Motor neuron (in vitro differentiated cells): ENCODE measurements around the gene MACIR. TPM values are rescaled to one million over a fixed set of nuclear protein-coding genes. Genes with fewer than 3 reads are reported as not detected.
A peak's percentile ranks its signal among the peaks of the same experiment; 100 is the strongest.
"Not testable (repeated sequence)": the region's sequence is repeated elsewhere in the genome, so short reads cannot be mapped to it uniquely, and the experiment has no call there.

Source experiments
- ATAC-seq, 8 experiments: fragments of 200-7000 bp; cut with Tn5 transposase; replicated peaks in 6 of 8; 2 replicates each; pipeline ENCODE4 v1.8.0; 2021; ENCODE audit warnings: mild to moderate bottlenecking in 8 of 8, moderate library complexity in 8 of 8
- H3K27ac ChIP-seq, 2 donors: fragments of 250-450 bp; sonication (Bioruptor Pico); 2 replicates each; pipeline ENCODE4 v1.9.0; 2021; ENCODE audit warnings: antibody characterized with exemption in 2 of 2, mild to moderate bottlenecking in 2 of 2, moderate library complexity in 1 of 2
- H3K4me1 ChIP-seq, 2 donors: fragments of 250-450 bp; sonication (Bioruptor Pico); replicated peaks in 1 of 2; 2 replicates each; pipeline ENCODE4 v1.6.1; 2021; ENCODE audit warnings: antibody characterized with exemption in 2 of 2, mild to moderate bottlenecking in 2 of 2, moderate library complexity in 1 of 2
- H3K4me3 ChIP-seq, 5 donors: fragments of 250-450 bp; sonication (Bioruptor Pico); 2 replicates each; pipeline ENCODE4 v1.9.0; 2021; ENCODE audit warnings: antibody characterized with exemption in 5 of 5, mild to moderate bottlenecking in 5 of 5, moderate library complexity in 4 of 5
- WGBS, 10 experiments: fragments of 450-650 bp; shearing (Covaris generic); methylation state at CpG; one replicate each; pipeline ENCODE4 v1.0.0; 2022; 5-methylcytosine and 5-hydroxymethylcytosine counted together
- in situ Hi-C, 9 experiments: fragments of 400-800 bp; cut with MboI; loops; one replicate each; pipeline ENCODE4 v1.15.0; 2021; ENCODE audit warnings: low sequenced_read_pairs in 9 of 9, low pct_unique_long_range_greater_than_20kb in 2 of 9; ENCODE audit not compliant: unreplicated experiment in 9 of 9
- total RNA-seq, 8 experiments: library from RNA; unstranded; fragments of 300-600 nt; gene quantifications; 2 replicates each; pipeline versions ENCODE4 v1.2.3 to v1.2.4, GENCODE V29; 2022

Gene MACIR, protein sequence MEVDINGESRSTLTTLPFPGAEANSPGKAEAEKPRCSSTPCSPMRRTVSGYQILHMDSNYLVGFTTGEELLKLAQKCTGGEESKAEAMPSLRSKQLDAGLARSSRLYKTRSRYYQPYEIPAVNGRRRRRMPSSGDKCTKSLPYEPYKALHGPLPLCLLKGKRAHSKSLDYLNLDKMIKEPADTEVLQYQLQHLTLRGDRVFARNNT
- total RNA-seq: 10 to 100 TPM; 13.0 to 51.5 (median 17.0) TPM

DNA sequence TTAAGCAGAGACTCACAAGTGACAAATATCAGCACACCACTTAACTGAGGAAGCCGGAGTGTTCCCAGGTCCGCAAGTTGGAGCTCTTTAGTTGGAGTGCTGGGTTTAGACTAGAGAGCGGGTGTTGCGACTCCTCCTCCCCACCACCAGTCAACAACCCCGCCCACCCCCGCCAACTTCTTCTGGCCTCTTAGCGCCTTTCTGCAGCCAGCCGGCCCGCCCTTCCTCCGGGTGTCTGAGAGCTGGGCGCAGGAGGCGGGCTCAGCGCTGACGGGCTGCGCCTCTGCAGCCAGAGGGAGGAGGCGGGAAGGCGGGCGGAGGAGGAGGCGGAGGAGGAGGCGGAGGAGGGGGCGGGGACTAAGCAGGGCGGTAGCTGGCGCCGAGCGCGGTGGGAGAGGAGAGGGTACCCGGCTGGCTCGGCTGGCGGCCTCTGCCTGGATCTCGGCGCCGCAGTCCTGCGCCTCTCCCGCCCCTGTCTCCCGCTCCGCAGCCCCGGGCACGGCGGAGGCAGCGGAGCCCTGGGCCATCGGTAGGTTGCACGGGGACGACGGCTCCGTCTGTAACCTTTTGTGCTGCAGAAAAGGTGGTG is at the start of gene MACIR:
Gene MACIR, plus strand, starts transcription at position 396 of the 589 bp plus-strand sequence. CDS start 17,157 bp downstream, outside the sequence.
- no CpG with 5 or more reads among the region's 45 CpGs for WGBS, 10 experiments
- in situ Hi-C loops: loop anchor here in 2 of 9 experiments (25.0 kb wide), 1 partner anchor 204 kb away; no protein-coding TSS in a partner anchor
- Histone ChIP-seq H3K4me3 (peak within 1 kb of the TSS; percentile 73 to 86 (median 82)), H3K27ac (peak within 1 kb of the TSS; percentile 76), H3K4me1 (peaks cover 3 to 17% of the 10 kb centered on the region in 2 donors)
- ATAC-seq: peak; percentile 86 to 91 (median 88)

DNA sequence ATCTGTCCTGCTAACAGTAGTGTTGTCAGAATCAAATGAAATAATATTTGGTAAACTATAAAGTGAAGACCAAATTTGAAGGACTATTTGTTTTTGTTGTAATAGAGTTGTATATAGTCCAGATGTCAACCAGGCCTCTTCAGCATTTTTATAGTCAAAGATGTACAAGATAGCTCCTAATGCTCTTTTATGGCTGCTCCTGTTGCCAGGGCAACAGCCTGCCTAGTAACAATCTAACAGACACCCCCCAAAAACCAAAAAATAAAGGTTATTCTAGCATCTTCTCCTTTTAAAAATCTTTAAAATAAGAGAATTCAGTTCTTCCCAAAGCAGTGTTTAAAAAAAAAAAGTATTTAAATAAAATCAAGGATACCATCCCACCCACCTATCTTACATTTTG is 49.5 kb upstream of the MACIR start:
- Histone ChIP-seq H3K4me1 (peaks cover 0 to 3% of the 10 kb centered on the region in 2 donors), H3K27ac (no peak overlapping the region), H3K4me3 (no peak overlapping the region)
- in situ Hi-C loops: no loop called here
- no peak for ATAC-seq

DNA sequence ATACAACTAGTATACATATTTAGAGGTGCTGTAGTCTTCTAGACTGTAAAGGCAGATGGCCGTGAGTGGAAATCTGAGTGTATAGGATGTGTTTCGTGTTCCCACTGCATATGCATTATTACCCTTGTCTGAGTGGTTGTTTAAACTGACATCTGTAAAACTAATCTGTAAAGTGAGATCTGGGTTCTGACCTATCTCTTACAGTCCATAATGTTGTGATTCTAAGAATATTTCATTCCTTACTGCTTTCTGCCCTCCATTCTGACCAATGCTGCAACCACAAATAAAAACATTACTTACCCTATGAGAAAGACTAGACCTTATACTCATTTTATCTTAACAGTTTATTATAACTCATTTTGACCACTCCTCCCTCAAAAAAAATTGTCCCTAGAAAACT is 47.6 kb upstream of the MACIR start:
- no peak for ATAC-seq
- in situ Hi-C loops: no loop called here
- H3K4me1 ChIP-seq: peaks cover 0 to 3% of the 10 kb centered on the region in 2 donors
- no peak overlapping the region for H3K4me3 ChIP-seq
- no peak overlapping the region for H3K27ac ChIP-seq
- WGBS, 10 experiments: 91 to 100% (median 96%) methylated on average over 2 of the region's 2 CpGs; no CpG with 5 or more reads in 4 of the 10 experiments

DNA sequence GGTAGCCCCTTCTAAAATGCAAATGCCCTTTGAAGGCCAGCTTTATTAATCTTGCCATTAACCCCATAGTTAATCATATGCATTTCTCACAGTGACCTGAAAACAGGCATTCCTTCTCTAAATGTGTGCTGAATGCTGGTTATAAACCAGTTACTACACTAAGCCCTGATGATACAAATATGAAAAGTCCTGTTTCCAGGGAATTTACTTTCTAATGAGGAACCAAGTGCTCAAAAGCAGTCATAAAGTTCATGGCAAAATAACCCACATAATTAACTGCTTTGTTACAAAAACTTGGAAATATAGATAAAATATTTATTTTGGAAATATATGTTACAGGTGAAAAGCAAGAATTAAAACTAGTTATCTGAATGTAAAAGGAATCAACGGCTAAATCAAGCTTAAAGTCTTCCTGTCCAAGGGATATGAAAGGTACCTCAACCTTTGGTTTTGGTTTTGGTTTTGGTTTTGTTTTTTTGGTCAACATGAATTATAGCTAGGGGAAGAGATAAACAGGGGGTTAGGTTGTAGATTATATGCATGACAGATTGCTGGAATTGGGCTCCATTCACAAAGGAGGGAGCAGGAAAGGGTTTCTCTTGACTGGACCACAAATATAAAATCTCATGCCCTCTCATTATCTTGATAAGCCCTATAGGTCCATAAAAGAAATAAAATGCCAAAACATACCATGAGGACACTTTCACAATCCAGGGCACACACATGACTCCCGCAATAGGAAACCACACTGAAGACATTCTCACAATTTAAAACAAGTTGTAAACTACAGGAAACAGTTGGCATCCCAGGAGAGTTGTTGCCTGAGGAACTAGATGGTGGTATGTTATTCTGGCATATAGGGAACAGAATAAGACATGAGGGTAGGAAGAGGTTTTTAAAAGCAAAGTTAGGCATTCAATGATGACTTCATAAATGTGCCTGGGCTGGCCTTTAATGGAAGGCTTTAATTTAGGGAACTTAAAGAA is 46.7 kb upstream of the MACIR start:
- H3K4me1 ChIP-seq: peaks cover 0 to 3% of the 10 kb centered on the region in 2 donors
- no peak overlapping the region for H3K27ac ChIP-seq
- no peak overlapping the region for H3K4me3 ChIP-seq
- no peak for ATAC-seq
- in situ Hi-C loops: no loop called here
- 83 to 100% (median 100%) methylated on average over 1 to 2 of the region's 2 CpGs; no CpG with 5 or more reads in 1 of the 10 experiments for WGBS, 10 experiments

DNA sequence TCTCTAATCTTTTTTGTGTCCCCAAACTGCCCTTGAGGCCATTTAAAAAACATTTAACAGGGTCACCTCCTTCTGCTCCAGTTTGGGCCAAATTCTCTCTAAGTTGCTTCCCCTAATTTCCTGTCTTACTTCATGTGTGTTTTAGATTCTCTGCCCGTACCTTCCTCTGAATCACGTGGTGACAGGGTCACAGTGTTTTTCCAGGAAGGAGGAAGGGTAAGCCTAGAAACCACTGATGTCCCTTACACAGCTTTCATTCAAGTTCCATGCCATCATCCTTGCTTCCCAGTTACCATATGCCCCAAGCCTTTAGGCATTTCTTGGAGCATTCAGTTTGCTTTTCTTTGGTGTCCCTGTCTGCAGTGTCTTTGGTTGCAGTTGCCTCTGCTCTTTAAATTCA is 42.4 kb upstream of the MACIR start:
- 0 to 54% (median 43%) methylated on average over 1 to 2 of the region's 2 CpGs; no CpG with 5 or more reads in 3 of the 10 experiments for WGBS, 10 experiments
- no peak for ATAC-seq

DNA sequence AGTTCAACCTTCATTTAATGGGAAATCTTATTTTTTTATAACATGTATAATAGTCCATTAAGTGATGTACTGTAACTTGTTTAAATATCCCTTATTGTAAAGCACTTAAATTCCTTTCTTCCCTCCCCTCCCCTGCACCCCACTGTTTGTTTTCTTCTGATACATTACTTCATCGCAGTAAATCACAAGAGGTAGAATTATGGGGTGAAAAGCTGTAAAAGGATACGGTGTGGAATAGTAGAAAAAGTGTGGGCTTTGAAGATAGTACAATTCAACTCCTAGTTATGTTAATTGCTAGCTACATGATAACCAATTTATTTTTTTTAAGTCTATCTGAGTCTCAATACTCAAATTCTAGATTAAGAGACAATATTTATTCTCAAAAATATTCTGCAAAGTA is 41.9 kb upstream of the MACIR start:
- no peak for ATAC-seq
- Histone ChIP-seq H3K27ac (no peak overlapping the region), H3K4me1 (no peaks in the 10 kb centered on the region), H3K4me3 (no peak overlapping the region)
- 44 to 92% (median 70%) methylated on average over 1 to 2 of the region's 2 CpGs; no CpG with 5 or more reads in 2 of the 10 experiments for WGBS, 10 experiments
- in situ Hi-C loops: no loop called here

More for the DNA sequence above, 42.4 kb upstream of the MACIR start:
- in situ Hi-C loops: no loop called here
- Histone ChIP-seq H3K27ac (no peak overlapping the region), H3K4me3 (no peak overlapping the region), H3K4me1 (no peaks in the 10 kb centered on the region)

GRCh38 chr5:103217101-103217500 is 41.5 kb upstream of the MACIR start:
- no peak overlapping the region for H3K27ac ChIP-seq
- in situ Hi-C loops: no loop called here
- no peak for ATAC-seq
- no peaks in the 10 kb centered on the region for H3K4me1 ChIP-seq
- no peak overlapping the region for H3K4me3 ChIP-seq

DNA sequence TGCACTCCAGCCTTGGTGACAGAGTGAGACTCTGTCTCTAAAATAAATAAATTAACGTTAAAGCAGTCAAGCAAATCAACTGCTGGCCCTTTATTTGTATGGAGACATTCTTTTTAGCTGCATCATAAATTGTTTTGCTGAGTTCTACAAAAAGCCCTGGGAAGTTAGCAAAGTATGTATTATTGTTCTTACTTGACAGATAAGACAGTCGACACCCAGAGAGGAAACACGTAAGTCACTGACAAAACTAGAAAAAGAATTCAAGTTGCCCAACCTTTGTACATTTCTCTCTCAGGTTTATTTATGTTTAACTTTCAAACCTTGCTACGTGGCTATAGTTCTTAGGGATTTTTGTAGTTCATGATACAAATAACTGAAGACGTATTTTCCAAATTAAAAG is 40.4 kb upstream of the MACIR start:
- in situ Hi-C loops: no loop called here
- no peaks in the 10 kb centered on the region for H3K4me1 ChIP-seq
- 82 to 96% (median 90%) methylated on average over 3 to 5 of the region's 5 CpGs for WGBS, 10 experiments
- H3K27ac ChIP-seq: no peak overlapping the region
- H3K4me3 ChIP-seq: no peak overlapping the region
- no peak for ATAC-seq

GRCh38 chr5:103219074-103219473 is 39.5 kb upstream of the MACIR start:
- ATAC-seq, H3K4me1 ChIP-seq, H3K27ac ChIP-seq, in situ Hi-C loops, H3K4me3 ChIP-seq: not testable (repeated sequence)
- WGBS, 10 experiments: 80% methylated on average over 1 of the region's 2 CpGs; no CpG with 5 or more reads in 9 of the 10 experiments

- Histone ChIP-seq H3K4me1 (no peaks in the 10 kb centered on the region), H3K4me3 (no peak overlapping the region), H3K27ac (no peak overlapping the region)
- no peak for ATAC-seq
- in situ Hi-C loops: no loop called here
- WGBS, 10 experiments: 90 to 100% (median 98%) methylated on average over 1 to 13 of the region's 28 CpGs; no CpG with 5 or more reads in 1 of the 10 experiments
These were observed 35.3 kb upstream of the MACIR start for GRCh38 chr5:103223031-103223955.

DNA sequence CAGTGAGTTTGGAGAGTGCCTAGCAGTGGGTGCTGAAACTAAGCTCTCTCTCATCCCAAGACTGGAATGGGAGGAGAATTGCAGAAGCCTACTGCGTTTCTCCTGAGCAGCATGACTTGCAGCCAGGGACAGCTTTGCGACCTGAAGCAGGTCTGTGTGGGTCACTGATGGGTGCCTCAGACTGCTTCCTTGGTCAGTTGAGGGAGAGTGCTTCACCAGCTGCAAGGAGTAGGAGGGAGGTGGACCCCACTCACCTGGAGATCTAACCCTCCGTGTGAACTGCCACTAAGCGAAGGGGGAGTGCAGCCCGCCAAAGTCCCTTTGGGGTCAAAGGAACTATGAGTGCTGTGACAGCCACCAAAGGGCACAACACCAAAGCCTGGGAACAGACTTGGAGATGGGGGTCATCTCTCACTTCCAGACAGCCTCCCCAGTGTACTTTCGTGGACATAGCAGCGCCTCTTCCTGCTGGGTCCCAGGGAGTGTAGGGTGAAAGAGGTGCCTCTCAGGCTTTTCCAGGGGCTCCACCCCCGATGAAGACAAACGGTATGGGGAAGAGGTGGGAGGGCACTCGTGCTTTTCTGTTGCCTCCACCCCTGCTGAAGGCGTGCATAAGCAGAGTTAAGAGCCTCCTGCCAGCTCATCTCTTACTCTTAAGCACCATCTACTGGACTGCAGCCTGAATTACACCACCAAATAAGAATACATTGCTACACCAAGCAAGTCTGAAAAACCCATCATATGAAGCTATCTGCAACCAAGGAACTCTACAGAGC is 34.3 kb upstream of the MACIR start:
- in situ Hi-C loops: no loop called here
- peak in 4 of 8 experiments; percentile 47 to 100 (median 98) for ATAC-seq
- no peak overlapping the region for H3K4me3 ChIP-seq
- H3K27ac ChIP-seq: no peak overlapping the region
- no peaks in the 10 kb centered on the region for H3K4me1 ChIP-seq
- WGBS, 10 experiments: 0 to 80% (median 49%) methylated on average over 1 to 10 of the region's 11 CpGs; no CpG with 5 or more reads in 2 of the 10 experiments

DNA sequence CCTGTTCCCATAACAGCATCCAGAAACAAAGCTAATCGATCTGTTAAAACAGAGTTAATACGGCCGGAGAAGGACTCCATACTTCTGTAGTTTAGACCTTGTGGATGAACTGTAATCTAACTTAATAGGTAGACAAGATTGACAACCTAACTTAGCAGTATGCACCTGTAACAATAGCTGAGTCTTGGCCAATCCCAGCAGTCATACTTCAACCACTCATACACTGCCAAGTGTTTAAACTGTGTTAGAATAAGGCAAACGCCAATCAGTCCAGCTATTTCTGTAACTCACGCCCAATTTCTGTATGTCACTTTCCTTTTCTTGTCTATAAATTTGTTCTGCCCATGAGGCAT is 33.7 kb upstream of the MACIR start:
- in situ Hi-C loops: loop anchor here in 1 of 9 experiments (25.0 kb wide), 1 partner anchor 237 kb away; no protein-coding TSS in a partner anchor

More for the DNA sequence above, 33.7 kb upstream of the MACIR start:
- Histone ChIP-seq H3K4me3 (no peak overlapping the region), H3K27ac (no peak overlapping the region), H3K4me1 (no peaks in the 10 kb centered on the region)
- 52 to 100% (median 92%) methylated on average over 1 to 5 of the region's 5 CpGs; no CpG with 5 or more reads in 2 of the 10 experiments for WGBS, 10 experiments
- peak in 1 of 8 experiments; percentile 9 for ATAC-seq
